ENCODE data around the gene SREBF2. TPM values are rescaled to one million over a fixed set of nuclear protein-coding genes. Genes with fewer than 3 reads are reported as not detected.

Gene SREBF2
- total and polyA plus RNA-seq, 2 of the 8 experiments (the other 6 are each of a cell fraction or from before 2014, with no cell fraction given) = 125 to 144 TPM

DNA sequence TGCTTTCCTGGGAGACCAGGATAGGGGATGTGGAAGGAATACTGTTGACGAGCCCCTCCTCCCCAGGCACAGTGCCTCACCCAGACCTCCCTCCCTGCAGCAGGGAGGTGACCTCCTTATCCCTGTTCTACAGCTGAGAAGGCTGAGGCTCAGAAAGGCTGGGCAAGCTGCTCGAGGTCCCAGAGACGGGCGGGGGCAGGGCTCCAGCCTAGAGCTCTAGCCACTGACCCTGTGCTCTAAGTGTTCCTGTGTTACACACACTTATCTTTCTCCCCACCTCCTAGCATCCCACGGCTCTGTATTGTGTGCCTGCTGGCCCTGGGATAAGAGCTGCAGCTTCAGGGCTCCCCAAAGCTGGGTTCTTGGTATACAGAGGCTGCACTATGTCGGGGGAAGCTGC lies 24.5 kb upstream of the SREBF2 start:
- H3K14ac ChIP-seq (ENCODE audit: insufficient read length) = no peak overlapping the region
- no peak for TF ChIP-seq TCF12 (IDR thresholded peaks at IDR 0.05; ENCODE audit: low read depth, low read length)
- TF ChIP-seq E2F6 (IDR thresholded peaks at IDR 0.05) = no peak
- TF ChIP-seq USF2 (IDR thresholded peaks at IDR 0.05; ENCODE audit: low read length) = no peak
- TF ChIP-seq KDM1A (IDR thresholded peaks at IDR 0.05; ENCODE audit: borderline replicate concordance, low read length) = no peak
- no peak for TF ChIP-seq RFX5 (IDR thresholded peaks at IDR 0.05; ENCODE audit: borderline replicate concordance, low read depth, low read length)
- no peak for TF ChIP-seq GABPA (IDR thresholded peaks at IDR 0.05; ENCODE audit: borderline replicate concordance, insufficient read depth, low read length)
- no peak for TF ChIP-seq SUZ12 (IDR thresholded peaks at IDR 0.05; ENCODE audit: low read length)
- TF ChIP-seq EGR1 (IDR thresholded peaks at IDR 0.05; ENCODE audit: borderline replicate concordance, low read depth, low read length) = no peak
- no peak for TF ChIP-seq SIRT6 (IDR thresholded peaks at IDR 0.05; ENCODE audit: low read length)
- no peak for TF ChIP-seq RBBP5 (IDR thresholded peaks at IDR 0.05; ENCODE audit: borderline replicate concordance, low read depth, low read length)

More for the DNA sequence above, 24.5 kb upstream of the SREBF2 start:
- Histone ChIP-seq H3K23ac (ENCODE audit: insufficient read length) (no peak overlapping the region), H3K4me1 (replicated peaks in 1 of 4; ENCODE audit: control insufficient read depth in 3 of 4, insufficient read depth in 4 of 4, low read length in 3 of 4) (peaks cover 0 to 4% (median 0%) of the 10 kb centered on the region in 4 experiments; a peak in 1 of 7 replicates), H3K9ac (replicated peaks in 1 of 4; ENCODE audit: extremely low read depth in 1 of 4, low read depth in 3 of 4, low read length in 3 of 4) (no peak overlapping the region), H3K56ac (replicated peaks; ENCODE audit: insufficient read length, low read depth, low read length) (no peak overlapping the region), H2AFZ (ENCODE audit: low read length) (no peak overlapping the region), H2BK5ac (ENCODE audit: low read depth, low read length) (0 out of 2 replicates have a peak overlapping the region, but pooled peaks have one; percentile 2), H2BK15ac (ENCODE audit: low read length) (no peak overlapping the region), H3K4ac (replicated peaks; ENCODE audit: insufficient read length, low read depth, low read length) (no peak overlapping the region), H2AK5ac (ENCODE audit: low read depth, low read length) (no peak overlapping the region), H3K4me2 (ENCODE audit: insufficient read depth in 1 of 2, low read depth in 2 of 2, low read length in 2 of 2) (no peak overlapping the region), H3K18ac (ENCODE audit: extremely low read depth, low read length) (no peak overlapping the region; the same call in 1 of the 2 replicates), H3K27ac (ENCODE audit: low read depth, low read length) (no peak overlapping the region), H4K20me1 (replicated peaks in 1 of 2; ENCODE audit: control insufficient read depth in 1 of 2, insufficient read depth in 2 of 2, low read length in 2 of 2) (peaks cover 6 to 7% of the 10 kb centered on the region in 2 experiments), H4K8ac (ENCODE audit: extremely low read depth, insufficient read depth, low read length) (no peak overlapping the region), H3K9me3 (ENCODE audit: insufficient read depth in 2 of 2, low read depth in 1 of 2, low read length in 1 of 2) (no peaks in the 10 kb centered on the region), H3K27me3 (replicated peaks in 1 of 4; ENCODE audit: control insufficient read depth in 3 of 4, extremely low read depth in 1 of 4, insufficient read depth in 3 of 4, low read length in 3 of 4) (no peaks in the 10 kb centered on the region), H3K4me3 (ENCODE audit: extremely low read depth in 1 of 4, insufficient read depth in 2 of 4, low read depth in 3 of 4, low read length in 4 of 4) (no peak overlapping the region), H2BK12ac (ENCODE audit: low read depth, low read length) (no peak overlapping the region), H4K91ac (replicated peaks; ENCODE audit: insufficient read length, low read length) (no peak overlapping the region), H2BK120ac (replicated peaks; ENCODE audit: low read depth, low read length) (no peak overlapping the region), H4K5ac (ENCODE audit: insufficient read length, low read depth, low read length) (no peak overlapping the region), H3K79me1 (ENCODE audit: low read depth, low read length) (peaks cover 8% of the 10 kb centered on the region), H3K79me2 (ENCODE audit: control insufficient read depth in 1 of 2, insufficient read depth in 2 of 2, low read length in 2 of 2) (peaks cover 3 to 8% of the 10 kb centered on the region in 2 experiments; a peak in 3 of 4 replicates), H2BK20ac (ENCODE audit: low read length) (no peak overlapping the region), H3K36me3 (ENCODE audit: control insufficient read depth in 2 of 4, insufficient read depth in 4 of 4, low read length in 3 of 4) (peaks cover 2 to 8% (median 4%) of the 10 kb centered on the region in 4 experiments; a peak in 4 of 8 replicates), H3K23me2 (ENCODE audit: low read depth, low read length) (no peaks in the 10 kb centered on the region)
- WGBS, 2 experiments (ENCODE audit: extremely low coverage in 1 of 2, insufficient coverage in 1 of 2, insufficient read length in 1 of 2, insufficient replicate concordance in 2 of 2, low coverage in 1 of 2, low lambda C conversion rate in 2 of 2, missing lambda C conversion rate in 1 of 2) = 77% methylated on average over 6 of the region's 6 CpGs; no CpG with 5 or more reads in 1 of the 2 experiments
- CTCF ChIA-PET (ENCODE audit: partially characterized antibody) = interaction anchor here (0.8 to 1.8 kb wide), 5 partner anchors 17 to 111 kb away, joined by 3 to 8 read pairs (median 5); no protein-coding TSS in a partner anchor
- DNase-seq (ENCODE audit: low read depth in 1 of 2, low spot score in 2 of 2) = no peak
- FAIRE-seq = no peak
- POLR2A ChIA-PET (ENCODE audit: partially characterized antibody) = interaction anchor here (0.7 to 1.3 kb wide), 2 partner anchors 8 to 54 kb away, joined by 4 to 9 read pairs; partner anchors contain the start of gene CCDC134

All from H1 (cell line).